Trophoblast cell (in vitro differentiated cells and primary cell): ENCODE results near the gene FN3KRP.

ENCODE experiments used
- DNase-seq, 2 donors: peaks; one replicate each; pipeline ENCODE4 v3.0.0-alpha.2; 2016
- H2AFZ ChIP-seq: 2 replicates; pipeline ENCODE4 v1.6.1; 2013; ENCODE audit warnings: low read length, moderate library complexity, mild to moderate bottlenecking; ENCODE audit not compliant: insufficient read depth, poor library complexity
- H2AK5ac ChIP-seq: 2 replicates; pipeline ENCODE4 v1.6.1; 2013; ENCODE audit warnings: mild to moderate bottlenecking, low read length
- H2BK120ac ChIP-seq: 2 replicates; pipeline ENCODE4 v1.6.1; 2013; ENCODE audit warnings: low read length, mild to moderate bottlenecking, moderate library complexity; ENCODE audit not compliant: insufficient read depth, poor library complexity
- H2BK12ac ChIP-seq: 2 replicates; pipeline ENCODE4 v1.6.1; 2013; ENCODE audit warnings: mild to moderate bottlenecking, low read length, moderate library complexity
- H2BK5ac ChIP-seq: 2 replicates; pipeline ENCODE4 v1.6.1; 2013; ENCODE audit warnings: low read length, low read depth, moderate library complexity, mild to moderate bottlenecking; ENCODE audit not compliant: poor library complexity
- H3K14ac ChIP-seq: 2 replicates; pipeline ENCODE4 v1.6.1; 2013; ENCODE audit warnings: mild to moderate bottlenecking, low read length
- H3K18ac ChIP-seq: 2 replicates; pipeline ENCODE4 v1.6.1; 2013; ENCODE audit warnings: mild to moderate bottlenecking, low read length
- H3K23ac ChIP-seq: 2 replicates; pipeline ENCODE4 v1.6.1; 2013; ENCODE audit warnings: low read length
- H3K27ac ChIP-seq: 2 replicates; pipeline ENCODE4 v1.5.1; 2013; ENCODE audit warnings: low read depth, mild to moderate bottlenecking, inconsistent platforms, low read length, moderate library complexity
- H3K27me3 ChIP-seq: 2 replicates; pipeline ENCODE4 v1.6.1; 2013; ENCODE audit warnings: inconsistent platforms, mild to moderate bottlenecking, low read length, moderate library complexity; ENCODE audit not compliant: insufficient read depth
- H3K36me3 ChIP-seq, 2 experiments: 1 replicate in 1 of 2; 2 replicates in 1 of 2; pipeline ENCODE4 v1.6.1; 2013; ENCODE audit warnings: low read length in 2 of 2, mild to moderate bottlenecking in 2 of 2, moderate library complexity in 1 of 2; ENCODE audit not compliant: insufficient read depth in 2 of 2, control insufficient read depth in 1 of 2
- H3K4ac ChIP-seq: 2 replicates; pipeline ENCODE4 v1.6.1; 2013; ENCODE audit warnings: low read depth, mild to moderate bottlenecking, low read length, moderate library complexity
- H3K4me1 ChIP-seq, 2 experiments: 1 replicate in 1 of 2; 2 replicates in 1 of 2; pipeline ENCODE4 v1.6.1; 2013; ENCODE audit warnings: low read length in 2 of 2, mild to moderate bottlenecking in 2 of 2, moderate library complexity in 1 of 2; ENCODE audit not compliant: insufficient read depth in 2 of 2, control insufficient read depth in 1 of 2
- H3K4me2 ChIP-seq: 2 replicates; pipeline ENCODE4 v1.6.1; 2013; ENCODE audit warnings: inconsistent platforms, mild to moderate bottlenecking, low read length, moderate library complexity
- H3K4me3 ChIP-seq: 2 replicates; pipeline ENCODE4 v1.5.1; 2013; ENCODE audit warnings: mild to moderate bottlenecking, low read depth, low read length, inconsistent platforms
- H3K79me1 ChIP-seq: one replicate; pipeline ENCODE4 v1.6.1; 2013; ENCODE audit warnings: low read length
- H3K79me2 ChIP-seq: 2 replicates; pipeline ENCODE4 v1.6.1; 2013; ENCODE audit warnings: low read length, mild to moderate bottlenecking; ENCODE audit not compliant: control insufficient read depth, insufficient read depth, poor library complexity
- H3K9ac ChIP-seq: 2 replicates; pipeline ENCODE4 v1.6.1; 2013; ENCODE audit warnings: mild to moderate bottlenecking, low read length
- H3K9me3 ChIP-seq: 2 replicates; pipeline ENCODE4 v1.6.1; 2013; ENCODE audit warnings: low read depth, mild to moderate bottlenecking, control low read depth, inconsistent platforms, low read length; ENCODE audit not compliant: insufficient read depth
- H4K12ac ChIP-seq: 2 replicates; pipeline ENCODE4 v1.6.1; 2013; ENCODE audit warnings: low read depth, mild to moderate bottlenecking, low read length, moderate library complexity
- H4K8ac ChIP-seq: 2 replicates; pipeline ENCODE4 v1.6.1; 2013; ENCODE audit warnings: low read depth, mild to moderate bottlenecking, low read length, moderate library complexity
- H4K91ac ChIP-seq: one replicate; pipeline ENCODE4 v1.6.1; 2013; ENCODE audit warnings: low read depth, mild to moderate bottlenecking, low read length, moderate library complexity
- WGBS: extraction: QIAGEN DNeasy Blood & Tissue Kit; methylation state at CpG from one replicate; pipeline ENCODE4 v1.1.7; 2013; ENCODE audit warnings: missing lambda C conversion rate; ENCODE audit not compliant: insufficient read length, insufficient coverage; ENCODE audit errors: extremely low coverage; 5-methylcytosine and 5-hydroxymethylcytosine counted together

The FN3KRP gene

DNA sequence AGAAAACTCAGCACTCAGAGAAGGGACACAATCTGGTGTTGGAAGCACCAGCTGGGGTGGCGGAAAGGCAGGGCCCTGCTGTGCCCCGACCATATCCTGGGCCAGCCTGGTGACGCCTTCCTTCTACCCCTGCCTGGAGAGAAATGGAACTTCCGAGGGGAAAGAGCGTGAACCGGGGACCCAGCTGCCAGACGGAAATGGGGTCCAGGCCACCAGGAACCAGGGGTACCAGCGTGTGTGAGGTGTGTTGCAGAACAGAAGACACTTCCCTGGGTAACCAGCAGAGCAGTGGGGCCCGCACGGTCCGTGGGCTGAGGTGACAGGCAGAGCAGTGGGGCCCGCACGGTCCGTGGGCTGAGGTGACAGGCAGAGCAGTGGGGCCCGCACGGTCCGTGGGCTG is 24.8 kb upstream of the FN3KRP start:
- no peak overlapping the region for H3K23ac ChIP-seq
- peaks cover 9% of the 10 kb centered on the region for H3K9me3 ChIP-seq
- WGBS, result no CpG with 5 or more reads among the region's 17 CpGs
- peaks cover 6% of the 10 kb centered on the region for H3K27me3 ChIP-seq
- no peak overlapping the region for H2BK5ac ChIP-seq
- no peak overlapping the region for H2AFZ ChIP-seq
- H3K4me2 ChIP-seq, result no peak overlapping the region
- H2BK120ac ChIP-seq, result no peak overlapping the region
- no peaks in the 10 kb centered on the region for H3K36me3 ChIP-seq
- H3K18ac ChIP-seq, result no peak overlapping the region
- no peaks in the 10 kb centered on the region for H3K79me2 ChIP-seq
- no peak overlapping the region for H3K4me3 ChIP-seq
- no peak overlapping the region for H4K91ac ChIP-seq
- H2AK5ac ChIP-seq, result no peak overlapping the region
- H4K8ac ChIP-seq, result no peak overlapping the region
- no peak overlapping the region for H3K4ac ChIP-seq
- H3K14ac ChIP-seq, result no peak overlapping the region
- no peaks in the 10 kb centered on the region for H3K4me1 ChIP-seq
- DNase-seq, result no peak
- H4K12ac ChIP-seq, result no peak overlapping the region
- H2BK12ac ChIP-seq, result no peak overlapping the region
- H3K27ac ChIP-seq, result no peak overlapping the region
- H3K9ac ChIP-seq, result no peak overlapping the region
- no peaks in the 10 kb centered on the region for H3K79me1 ChIP-seq

GRCh38 chr17:82692268-82692667 is 24.2 kb upstream of the FN3KRP start:
- no peak overlapping the region for H2BK120ac ChIP-seq
- H4K91ac ChIP-seq, result no peak overlapping the region
- WGBS, result no CpG with 5 or more reads among the region's 16 CpGs

GRCh38 chr17:82693168-82693867 is 23.2 kb upstream of the FN3KRP start:
- Histone ChIP-seq H4K91ac (no peak overlapping the region), H3K14ac (no peak overlapping the region), H3K4me1 (peaks cover 7 to 10% of the 10 kb centered on the region in 2 experiments), H3K9ac (no peak overlapping the region), H3K9me3 (peaks cover 16% of the 10 kb centered on the region), H2AFZ (no peak overlapping the region), H3K27ac (no peak overlapping the region), H4K8ac (no peak overlapping the region), H2BK120ac (no peak overlapping the region), H2AK5ac (no peak overlapping the region), H3K27me3 (peaks cover 20% of the 10 kb centered on the region), H3K4me2 (no peak overlapping the region), H3K23ac (no peak overlapping the region), H3K79me1 (no peaks in the 10 kb centered on the region), H3K18ac (no peak overlapping the region), H3K36me3 (no peaks in the 10 kb centered on the region), H3K4ac (no peak overlapping the region), H3K79me2 (no peaks in the 10 kb centered on the region), H3K4me3 (no peak overlapping the region), H2BK12ac (no peak overlapping the region), H2BK5ac (no peak overlapping the region), H4K12ac (no peak overlapping the region)
- no CpG with 5 or more reads among the region's 22 CpGs for WGBS
- no peak for DNase-seq

More at GRCh38 chr17:82692268-82692667, 24.2 kb upstream of the FN3KRP start:
- Histone ChIP-seq H3K79me2 (no peaks in the 10 kb centered on the region), H2AK5ac (no peak overlapping the region), H3K4ac (no peak overlapping the region), H3K9me3 (peaks cover 14% of the 10 kb centered on the region), H4K12ac (no peak overlapping the region), H2AFZ (no peak overlapping the region), H3K4me1 (peaks cover 0 to 1% of the 10 kb centered on the region in 2 experiments), H3K27ac (no peak overlapping the region), H3K4me3 (no peak overlapping the region), H2BK5ac (no peak overlapping the region), H3K9ac (no peak overlapping the region), H3K23ac (no peak overlapping the region), H3K79me1 (no peaks in the 10 kb centered on the region), H4K8ac (no peak overlapping the region), H3K14ac (no peak overlapping the region), H3K4me2 (no peak overlapping the region), H2BK12ac (no peak overlapping the region), H3K36me3 (no peaks in the 10 kb centered on the region), H3K18ac (no peak overlapping the region), H3K27me3 (peaks cover 12% of the 10 kb centered on the region)
- DNase-seq, result no peak

DNA sequence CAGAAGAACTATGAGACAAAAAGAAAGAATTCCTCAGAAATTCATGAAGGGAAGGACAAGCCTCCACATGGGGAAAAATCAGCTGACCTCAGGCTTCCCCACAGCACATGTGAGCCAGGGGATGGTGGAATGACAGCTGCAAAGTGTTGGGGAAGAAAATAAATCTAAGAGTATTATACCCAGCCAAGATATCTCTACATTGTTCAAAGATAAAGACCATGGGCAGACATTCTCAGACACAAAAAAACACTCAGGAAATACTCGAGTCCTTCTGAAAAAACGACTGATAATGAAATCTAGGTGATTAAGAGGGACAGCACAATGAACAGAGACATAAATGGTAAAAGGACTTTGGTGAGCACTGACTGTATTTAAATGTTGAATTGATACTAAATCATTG is 21.9 kb upstream of the FN3KRP start:
- Histone ChIP-seq H2AFZ (no peak overlapping the region), H3K27ac (no peak overlapping the region), H4K12ac (no peak overlapping the region), H2BK12ac (no peak overlapping the region), H3K79me1 (no peaks in the 10 kb centered on the region), H2BK120ac (no peak overlapping the region), H3K18ac (no peak overlapping the region), H3K4ac (no peak overlapping the region), H3K36me3 (no peaks in the 10 kb centered on the region), H2AK5ac (no peak overlapping the region), H3K23ac (no peak overlapping the region), H3K14ac (no peak overlapping the region), H3K4me2 (no peak overlapping the region), H3K4me1 (peaks cover 7 to 14% of the 10 kb centered on the region in 2 experiments), H2BK5ac (no peak overlapping the region), H4K8ac (no peak overlapping the region), H3K9ac (no peak overlapping the region), H3K27me3 (peaks cover 20% of the 10 kb centered on the region), H3K9me3 (peaks cover 20% of the 10 kb centered on the region), H3K79me2 (no peaks in the 10 kb centered on the region), H4K91ac (no peak overlapping the region), H3K4me3 (no peak overlapping the region)
- no CpG with 5 or more reads among the region's 2 CpGs for WGBS
- no peak for DNase-seq
